HepG2 (cell line): Measurements from ENCODE around the gene LRSAM1. TPM values are rescaled to one million over a fixed set of nuclear protein-coding genes. Genes with fewer than 3 reads are reported as not detected.

ENCODE experiments used
- GZF1 ChIP-seq: sonication (generic); formaldehyde crosslinking; IDR thresholded peaks from 2 replicates; pipeline ENCODE4 v1.5.1; 2020; ENCODE audit warnings: mild to moderate bottlenecking, missing genetic modification reagents
- HIC2 ChIP-seq: sonication (generic); formaldehyde crosslinking; IDR thresholded peaks from 2 replicates; pipeline ENCODE4 v1.9.0; 2022; ENCODE audit warnings: low read depth, missing genetic modification reagents
- PHB2 ChIP-seq: fragments of 450-650 bp; IDR thresholded peaks from 2 replicates; pipeline ENCODE4 v1.6.1; 2018; ENCODE audit not compliant: partially characterized antibody
- RAD51 ChIP-seq: fragments of 450-650 bp; IDR thresholded peaks from 2 replicates; pipeline ENCODE4 v1.6.1; 2016; ENCODE audit warnings: borderline replicate concordance
- RARA ChIP-seq: IDR thresholded peaks from 2 replicates; pipeline ENCODE4 v1.6.1; 2016; ENCODE audit warnings: missing genetic modification reagents, missing compliant biosample characterization
- THRA ChIP-seq: sonication (generic); formaldehyde crosslinking; IDR thresholded peaks from 2 replicates; pipeline ENCODE4 v1.4.0; 2020; ENCODE audit warnings: missing genetic modification reagents, borderline replicate concordance
- ZKSCAN8 ChIP-seq: IDR thresholded peaks from 2 replicates; pipeline ENCODE4 v1.6.1; 2016; ENCODE audit warnings: borderline replicate concordance, missing genetic modification reagents, missing compliant biosample characterization
- ZNF550 ChIP-seq: sonication (generic); formaldehyde crosslinking; IDR thresholded peaks from 2 replicates; pipeline ENCODE4 v1.4.0; 2020; ENCODE audit warnings: mild to moderate bottlenecking, missing genetic modification reagents, borderline replicate concordance
- ZNF674 ChIP-seq: sonication (generic); formaldehyde crosslinking; IDR thresholded peaks from 2 replicates; pipeline ENCODE4 v1.5.0; 2020; ENCODE audit warnings: low read depth, mild to moderate bottlenecking, missing genetic modification reagents
- polyA plus RNA-seq, 8 experiments: library from polyadenylated mRNA; depleted of rRNA in 3 of 8; stranded (reverse) in 7 of 8; unstranded in 1 of 8; fragments of >200 nt; fragmentation: Illumina TruSeq in 4 of 8; extraction: Trizol in 4 of 8; gene quantifications; 2 replicates each; pipeline versions ENCODE4 v1.2.1 to v1.2.3, GENCODE V29; 2011 to 2016; ENCODE audit warnings: low read depth in 4 of 8, missing spikeins in 1 of 8, mixed read lengths in 1 of 8; ENCODE audit not compliant: insufficient read depth in 1 of 8
- total RNA-seq, 5 experiments: library from RNA; depleted of rRNA; stranded (reverse); fragments of >200 nt; fragmentation: Illumina TruSeq; extraction: Trizol; gene quantifications; 2 replicates each; pipeline ENCODE4 v1.2.3, GENCODE V29; 2016; ENCODE audit warnings: low read depth in 1 of 5
- TF ChIP-seq, protein P1 (sequence below), 2 experiments: sonication (generic) in 1 of 2; formaldehyde crosslinking in 1 of 2; IDR thresholded peaks; 2 replicates each; pipeline versions ENCODE4 v1.5.1 to v1.6.1; 2011 to 2020; ENCODE audit warnings: borderline replicate concordance in 1 of 2, low read depth in 1 of 2, low read length in 1 of 2, mild to moderate bottlenecking in 1 of 2, missing genetic modification reagents in 1 of 2, moderate library complexity in 1 of 2
- TF ChIP-seq, protein P2 (sequence below): sonication (generic); formaldehyde crosslinking; IDR thresholded peaks from 2 replicates; pipeline ENCODE4 v1.4.0; 2020; ENCODE audit warnings: mild to moderate bottlenecking, missing genetic modification reagents
- TF ChIP-seq, protein P3 (sequence below): sonication (generic); formaldehyde crosslinking; conservative IDR thresholded peaks from 2 replicates; pipeline ENCODE4 v1.4.0; 2020; ENCODE audit warnings: missing genetic modification reagents

Gene LRSAM1
- total and polyA plus RNA-seq, 2 of the 13 experiments (the other 11 are each of a cell fraction or from before 2014, with no cell fraction given), result 8.7 to 10.2 TPM

DNA sequence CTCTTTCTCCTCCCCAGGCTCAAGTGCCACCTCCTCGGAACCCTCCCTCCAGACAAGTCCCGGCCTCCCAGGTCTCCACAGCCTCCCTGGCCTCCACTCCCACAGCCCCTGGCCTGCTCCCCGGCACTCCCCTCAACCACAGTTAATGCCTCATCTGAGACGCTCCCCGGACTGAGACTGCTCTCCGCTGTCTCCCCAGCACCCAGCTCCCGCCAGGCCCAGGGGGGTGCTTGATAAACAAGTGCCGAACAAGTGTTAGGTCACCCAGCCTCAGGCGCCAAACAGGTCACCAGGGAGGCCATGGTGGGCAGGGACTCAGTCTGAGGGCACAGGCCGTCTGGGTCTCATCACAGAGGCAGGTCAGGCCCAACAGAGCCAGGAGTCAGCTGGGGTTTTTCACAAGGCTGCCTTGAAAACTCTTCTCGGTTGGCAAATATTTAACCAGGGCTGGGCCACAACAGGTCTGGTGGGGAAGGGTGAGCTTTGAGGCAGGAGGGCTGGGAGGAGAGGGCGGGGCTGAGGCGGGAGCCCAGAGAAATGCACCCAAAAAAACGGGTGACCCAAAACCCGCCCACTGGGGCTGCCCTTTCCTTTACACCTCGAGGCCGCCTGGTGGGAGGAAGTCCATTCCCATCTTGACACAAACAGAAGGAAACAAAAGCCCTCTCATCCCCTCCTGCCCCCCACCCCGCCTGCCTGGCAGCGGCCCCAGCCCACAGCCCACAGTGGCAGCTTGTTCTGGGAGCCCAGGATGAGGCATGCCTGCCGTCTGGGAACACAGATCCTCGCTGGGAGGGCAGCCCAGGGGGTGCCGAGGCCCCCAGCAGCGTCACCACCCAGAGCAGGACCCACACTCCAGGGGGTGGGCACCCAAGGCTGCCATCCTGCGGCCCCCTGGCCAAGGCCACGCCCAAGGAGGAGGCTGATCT lies 94.2 kb downstream of the LRSAM1 start (continued):
- TF ChIP-seq, protein P1, sequence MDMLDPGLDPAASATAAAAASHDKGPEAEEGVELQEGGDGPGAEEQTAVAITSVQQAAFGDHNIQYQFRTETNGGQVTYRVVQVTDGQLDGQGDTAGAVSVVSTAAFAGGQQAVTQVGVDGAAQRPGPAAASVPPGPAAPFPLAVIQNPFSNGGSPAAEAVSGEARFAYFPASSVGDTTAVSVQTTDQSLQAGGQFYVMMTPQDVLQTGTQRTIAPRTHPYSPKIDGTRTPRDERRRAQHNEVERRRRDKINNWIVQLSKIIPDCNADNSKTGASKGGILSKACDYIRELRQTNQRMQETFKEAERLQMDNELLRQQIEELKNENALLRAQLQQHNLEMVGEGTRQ (IDR thresholded peaks at IDR 0.05; ENCODE audit: low read depth, low read length), result no peak
- TF ChIP-seq, protein P1 (CRISPR knock-in tag; IDR thresholded peaks at IDR 0.05; ENCODE audit: borderline replicate concordance), result no peak
- TF ChIP-seq GZF1 (CRISPR knock-in tag) (no peak), HIC2 (CRISPR knock-in tag) (peak; percentile 88), ZNF550 (CRISPR knock-in tag) (no peak), PHB2 (no peak), RAD51 (no peak), ZKSCAN8 (CRISPR knock-in tag) (no peak; the same call in 1 of the 2 replicates), THRA (CRISPR knock-in tag) (peak; percentile 84), ZNF674 (no peak), RARA (CRISPR knock-in tag) (peak; percentile 90)
- TF ChIP-seq, protein P2, sequence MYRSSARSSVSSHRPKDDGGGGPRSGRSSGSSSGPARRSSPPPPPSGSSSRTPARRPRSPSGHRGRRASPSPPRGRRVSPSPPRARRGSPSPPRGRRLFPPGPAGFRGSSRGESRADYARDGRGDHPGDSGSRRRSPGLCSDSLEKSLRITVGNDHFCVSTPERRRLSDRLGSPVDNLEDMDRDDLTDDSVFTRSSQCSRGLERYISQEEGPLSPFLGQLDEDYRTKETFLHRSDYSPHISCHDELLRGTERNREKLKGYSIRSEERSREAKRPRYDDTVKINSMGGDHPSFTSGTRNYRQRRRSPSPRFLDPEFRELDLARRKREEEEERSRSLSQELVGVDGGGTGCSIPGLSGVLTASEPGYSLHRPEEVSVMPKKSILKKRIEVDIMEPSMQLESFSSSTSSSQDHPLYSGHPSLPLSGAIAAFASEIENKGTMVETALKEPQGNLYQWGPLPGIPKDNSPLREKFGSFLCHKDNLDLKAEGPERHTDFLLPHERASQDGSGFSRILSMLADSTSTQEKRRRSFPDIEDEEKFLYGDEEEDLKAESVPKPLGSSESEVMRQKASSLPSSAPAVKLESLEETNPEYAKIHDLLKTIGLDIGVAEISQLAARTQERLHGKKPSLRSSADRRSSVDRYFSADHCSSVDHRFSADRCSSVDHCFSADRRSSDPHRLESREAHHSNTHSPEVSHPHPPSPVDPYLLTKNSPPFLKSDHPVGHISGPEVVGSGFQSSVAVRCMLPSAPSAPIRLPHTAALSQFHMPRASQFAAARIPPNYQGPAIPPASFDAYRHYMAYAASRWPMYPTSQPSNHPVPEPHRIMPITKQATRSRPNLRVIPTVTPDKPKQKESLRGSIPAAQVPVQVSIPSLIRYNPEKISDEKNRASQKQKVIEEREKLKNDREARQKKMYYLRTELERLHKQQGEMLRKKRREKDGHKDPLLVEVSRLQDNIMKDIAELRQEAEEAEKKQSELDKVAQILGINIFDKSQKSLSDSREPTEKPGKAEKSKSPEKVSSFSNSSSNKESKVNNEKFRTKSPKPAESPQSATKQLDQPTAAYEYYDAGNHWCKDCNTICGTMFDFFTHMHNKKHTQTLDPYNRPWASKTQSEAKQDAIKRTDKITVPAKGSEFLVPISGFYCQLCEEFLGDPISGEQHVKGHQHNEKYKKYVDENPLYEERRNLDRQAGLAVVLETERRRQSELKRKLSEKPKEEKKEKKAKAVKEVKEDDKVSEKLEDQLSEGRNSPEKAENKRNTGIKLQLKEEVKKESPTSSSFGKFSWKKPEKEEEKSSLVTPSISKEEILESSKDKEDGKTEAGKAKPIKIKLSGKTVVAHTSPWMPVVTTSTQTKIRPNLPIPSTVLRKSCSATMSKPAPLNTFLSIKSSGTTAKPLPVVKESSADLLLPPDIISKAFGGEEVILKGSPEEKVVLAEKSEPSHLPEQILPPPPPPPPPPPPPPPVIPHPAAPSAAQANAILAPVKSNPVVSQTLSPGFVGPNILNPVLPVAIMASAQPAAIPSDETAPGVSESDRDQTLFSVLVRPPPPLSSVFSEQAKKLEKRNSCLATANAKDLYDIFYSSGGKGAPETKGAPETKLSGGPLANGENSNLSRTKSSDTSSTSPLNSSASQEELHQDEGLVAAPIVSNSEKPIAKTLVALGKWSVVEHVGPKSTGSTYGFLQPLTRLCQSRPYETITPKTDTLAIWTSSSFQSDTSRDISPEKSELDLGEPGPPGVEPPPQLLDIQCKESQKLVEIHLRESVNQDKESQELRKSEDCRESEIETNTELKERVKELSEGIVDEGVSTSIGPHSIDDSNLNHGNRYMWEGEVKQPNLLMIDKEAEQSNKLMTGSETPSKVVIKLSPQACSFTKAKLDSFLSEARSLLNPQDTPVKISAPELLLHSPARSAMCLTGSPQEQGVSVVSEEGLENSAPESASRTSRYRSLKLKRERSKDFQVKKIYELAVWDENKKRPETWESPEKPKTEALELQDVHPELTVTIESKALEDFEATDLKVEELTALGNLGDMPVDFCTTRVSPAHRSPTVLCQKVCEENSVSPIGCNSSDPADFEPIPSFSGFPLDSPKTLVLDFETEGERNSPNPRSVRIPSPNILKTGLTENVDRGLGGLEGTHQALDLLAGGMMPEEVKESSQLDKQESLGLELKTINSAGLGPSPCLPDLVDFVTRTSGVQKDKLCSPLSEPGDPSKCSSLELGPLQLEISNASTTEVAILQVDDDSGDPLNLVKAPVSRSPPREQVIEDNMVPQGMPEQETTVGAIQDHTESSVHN (CRISPR knock-in tag), result no peak
- TF ChIP-seq, protein P3, sequence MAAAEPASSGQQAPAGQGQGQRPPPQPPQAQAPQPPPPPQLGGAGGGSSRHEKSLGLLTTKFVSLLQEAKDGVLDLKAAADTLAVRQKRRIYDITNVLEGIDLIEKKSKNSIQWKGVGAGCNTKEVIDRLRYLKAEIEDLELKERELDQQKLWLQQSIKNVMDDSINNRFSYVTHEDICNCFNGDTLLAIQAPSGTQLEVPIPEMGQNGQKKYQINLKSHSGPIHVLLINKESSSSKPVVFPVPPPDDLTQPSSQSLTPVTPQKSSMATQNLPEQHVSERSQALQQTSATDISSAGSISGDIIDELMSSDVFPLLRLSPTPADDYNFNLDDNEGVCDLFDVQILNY (CRISPR knock-in tag), result no peak
